Esophagus squamous epithelium (tissue), 4 donors: ENCODE data around the gene PYM1.
A peak's percentile ranks its signal among the peaks of the same experiment; 100 is the strongest.

Experiments used
- POLR2A ChIP-seq, 4 donors: fragments of 450-650 bp; IDR thresholded peaks; one replicate each; pipeline ENCODE4 v1.6.1; 2017; ENCODE audit warnings: antibody characterized with exemption in 4 of 4, mild to moderate bottlenecking in 4 of 4, moderate library complexity in 3 of 4
- TF ChIP-seq, protein P1 (sequence below), 6 experiments: fragments of 450-650 bp in 4 of 6; fragments of 200-600 bp in 2 of 6; sonication (generic) in 2 of 6; IDR thresholded peaks; one replicate each; pipeline ENCODE4 v1.5.1; 2016 to 2019; ENCODE audit warnings: antibody characterized with exemption in 6 of 6, mild to moderate bottlenecking in 4 of 6, moderate library complexity in 4 of 6

DNA sequence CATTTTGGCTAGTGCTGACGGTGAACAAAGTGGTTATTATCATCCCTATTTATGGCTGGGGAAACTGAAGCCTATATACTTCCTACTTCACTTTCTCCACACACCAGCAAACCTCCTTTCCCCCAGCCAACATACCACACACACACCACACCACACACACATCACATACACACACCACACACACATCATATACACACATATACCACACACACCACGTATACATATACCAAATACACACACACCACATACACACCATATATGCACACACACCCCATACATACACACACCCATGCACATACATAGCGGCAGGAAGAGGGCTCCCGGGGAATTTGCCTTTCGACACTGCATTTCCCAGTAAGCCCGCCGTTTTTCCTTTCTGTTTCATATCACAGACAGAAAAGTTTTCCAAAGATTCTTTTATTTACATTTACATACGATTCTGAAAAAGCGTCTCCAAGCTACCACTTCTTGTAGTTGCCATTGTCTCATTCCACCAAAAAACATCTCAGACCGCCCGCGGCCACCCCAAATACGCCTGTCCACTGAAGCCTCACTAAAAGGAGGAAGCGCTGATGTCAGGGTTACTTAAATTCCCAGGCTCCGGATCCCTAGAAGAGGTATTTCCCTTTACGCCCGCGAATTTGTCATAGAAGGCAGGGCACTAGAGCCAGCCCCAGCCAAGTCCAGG, 45.4 kb upstream of the PYM1 start:
- peak in 3 of 4 donors; percentile 22 to 83 (median 71) for TF ChIP-seq POLR2A (IDR thresholded peaks at IDR 0.05)
- TF ChIP-seq, protein P1, sequence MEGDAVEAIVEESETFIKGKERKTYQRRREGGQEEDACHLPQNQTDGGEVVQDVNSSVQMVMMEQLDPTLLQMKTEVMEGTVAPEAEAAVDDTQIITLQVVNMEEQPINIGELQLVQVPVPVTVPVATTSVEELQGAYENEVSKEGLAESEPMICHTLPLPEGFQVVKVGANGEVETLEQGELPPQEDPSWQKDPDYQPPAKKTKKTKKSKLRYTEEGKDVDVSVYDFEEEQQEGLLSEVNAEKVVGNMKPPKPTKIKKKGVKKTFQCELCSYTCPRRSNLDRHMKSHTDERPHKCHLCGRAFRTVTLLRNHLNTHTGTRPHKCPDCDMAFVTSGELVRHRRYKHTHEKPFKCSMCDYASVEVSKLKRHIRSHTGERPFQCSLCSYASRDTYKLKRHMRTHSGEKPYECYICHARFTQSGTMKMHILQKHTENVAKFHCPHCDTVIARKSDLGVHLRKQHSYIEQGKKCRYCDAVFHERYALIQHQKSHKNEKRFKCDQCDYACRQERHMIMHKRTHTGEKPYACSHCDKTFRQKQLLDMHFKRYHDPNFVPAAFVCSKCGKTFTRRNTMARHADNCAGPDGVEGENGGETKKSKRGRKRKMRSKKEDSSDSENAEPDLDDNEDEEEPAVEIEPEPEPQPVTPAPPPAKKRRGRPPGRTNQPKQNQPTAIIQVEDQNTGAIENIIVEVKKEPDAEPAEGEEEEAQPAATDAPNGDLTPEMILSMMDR (IDR thresholded peaks at IDR 0.05) = peak in 1 of 6 experiments; percentile 6
